GM06990 (cell line): ENCODE results near the gene ADPRHL1.
"Not testable (repeated sequence)": the region's sequence is repeated elsewhere in the genome, so short reads cannot be mapped to it uniquely, and the experiment has no call there.

ENCODE experiments used
- DNase-seq: peaks from one replicate; pipeline ENCODE4 v3.0.0-alpha.2; 2011; ENCODE audit not compliant: insufficient read length; ENCODE audit errors: extremely low read depth
- H3K27me3 ChIP-seq: replicated peaks from 2 replicates; pipeline ENCODE4 v1.6.0; 2011; ENCODE audit warnings: low read length; ENCODE audit not compliant: control insufficient read depth, insufficient read depth
- H3K36me3 ChIP-seq: 2 replicates; pipeline ENCODE4 v1.5.1; 2011; ENCODE audit warnings: low read length; ENCODE audit not compliant: control insufficient read depth, insufficient read depth
- H3K4me3 ChIP-seq: replicated peaks from 2 replicates; pipeline ENCODE4 v1.5.1; 2011; ENCODE audit warnings: low read depth, mild to moderate bottlenecking, control low read depth, low read length
- TF ChIP-seq, protein P1 (sequence below): IDR thresholded peaks from 2 replicates; pipeline ENCODE4 v1.5.1; 2011; ENCODE audit warnings: low read length, control low read depth, mild to moderate bottlenecking, inconsistent platforms; ENCODE audit not compliant: insufficient read depth, poor library complexity, severe bottlenecking

The ADPRHL1 gene

DNA sequence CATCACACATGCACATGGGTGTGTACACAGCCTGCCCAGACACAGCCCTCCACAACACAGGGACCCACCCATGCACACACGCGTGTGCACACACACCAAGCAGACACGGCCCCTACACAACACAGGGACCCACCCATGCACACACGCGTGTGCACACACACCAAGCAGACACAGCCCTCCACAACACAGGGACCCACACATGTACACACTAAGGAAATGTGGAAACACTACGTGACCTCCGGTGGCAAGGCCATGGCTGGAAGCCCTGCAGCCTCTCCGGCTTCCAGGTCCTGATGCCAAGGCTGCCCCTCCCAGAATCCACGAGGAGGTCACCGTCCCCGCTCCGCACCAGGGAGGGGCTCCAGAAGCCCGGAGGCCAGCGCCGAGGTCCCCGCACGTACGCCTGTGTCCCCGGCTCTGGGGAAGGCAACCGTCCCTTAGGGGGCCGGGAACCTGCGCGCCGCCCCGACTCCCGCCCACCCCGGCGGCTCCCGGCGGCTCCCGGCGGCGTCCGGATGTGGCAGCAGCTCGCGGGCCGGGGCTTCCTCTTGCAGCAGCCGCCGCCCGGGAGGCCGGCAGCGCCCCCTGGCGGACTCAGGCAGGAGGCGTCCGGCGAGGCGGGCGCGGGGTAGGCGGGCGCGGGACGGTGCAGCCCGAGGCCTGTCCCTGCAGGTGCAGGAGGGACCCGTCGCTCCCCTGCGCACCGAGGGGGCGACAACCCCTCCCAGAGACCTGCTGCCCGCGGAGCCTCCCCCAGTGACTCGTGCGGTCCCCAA is 59.5 kb downstream of the ADPRHL1 start:
- peak; percentile 81 for DNase-seq
- no peaks in the 10 kb centered on the region for H3K36me3 ChIP-seq
- TF ChIP-seq, protein P1, sequence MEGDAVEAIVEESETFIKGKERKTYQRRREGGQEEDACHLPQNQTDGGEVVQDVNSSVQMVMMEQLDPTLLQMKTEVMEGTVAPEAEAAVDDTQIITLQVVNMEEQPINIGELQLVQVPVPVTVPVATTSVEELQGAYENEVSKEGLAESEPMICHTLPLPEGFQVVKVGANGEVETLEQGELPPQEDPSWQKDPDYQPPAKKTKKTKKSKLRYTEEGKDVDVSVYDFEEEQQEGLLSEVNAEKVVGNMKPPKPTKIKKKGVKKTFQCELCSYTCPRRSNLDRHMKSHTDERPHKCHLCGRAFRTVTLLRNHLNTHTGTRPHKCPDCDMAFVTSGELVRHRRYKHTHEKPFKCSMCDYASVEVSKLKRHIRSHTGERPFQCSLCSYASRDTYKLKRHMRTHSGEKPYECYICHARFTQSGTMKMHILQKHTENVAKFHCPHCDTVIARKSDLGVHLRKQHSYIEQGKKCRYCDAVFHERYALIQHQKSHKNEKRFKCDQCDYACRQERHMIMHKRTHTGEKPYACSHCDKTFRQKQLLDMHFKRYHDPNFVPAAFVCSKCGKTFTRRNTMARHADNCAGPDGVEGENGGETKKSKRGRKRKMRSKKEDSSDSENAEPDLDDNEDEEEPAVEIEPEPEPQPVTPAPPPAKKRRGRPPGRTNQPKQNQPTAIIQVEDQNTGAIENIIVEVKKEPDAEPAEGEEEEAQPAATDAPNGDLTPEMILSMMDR, result peak; percentile 20
- no peaks in the 10 kb centered on the region for H3K27me3 ChIP-seq
- H3K4me3 ChIP-seq, result peak overlapping the region; percentile 76

DNA sequence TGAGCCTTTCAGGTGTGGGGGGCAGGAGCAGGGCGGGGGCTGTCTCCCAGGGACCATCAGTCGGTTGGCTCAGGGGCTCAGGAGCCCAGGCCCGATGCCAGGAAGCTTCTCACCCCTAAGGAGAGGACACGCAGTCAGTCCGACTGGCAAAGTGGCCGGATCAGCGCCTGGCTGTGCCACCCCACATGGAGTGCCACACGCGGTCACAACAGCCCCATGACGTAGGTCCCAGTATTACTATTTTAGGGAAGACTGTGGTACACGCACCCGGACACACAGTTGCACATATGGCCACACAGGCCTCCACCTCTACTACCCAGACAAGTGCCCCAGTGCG is 60.1 kb downstream of the ADPRHL1 start:
- Histone ChIP-seq H3K36me3 (no peaks in the 10 kb centered on the region), H3K4me3 (peak overlapping the region; percentile 76), H3K27me3 (no peaks in the 10 kb centered on the region)
- DNase-seq, result no peak
- TF ChIP-seq, protein P1, result no peak

DNA sequence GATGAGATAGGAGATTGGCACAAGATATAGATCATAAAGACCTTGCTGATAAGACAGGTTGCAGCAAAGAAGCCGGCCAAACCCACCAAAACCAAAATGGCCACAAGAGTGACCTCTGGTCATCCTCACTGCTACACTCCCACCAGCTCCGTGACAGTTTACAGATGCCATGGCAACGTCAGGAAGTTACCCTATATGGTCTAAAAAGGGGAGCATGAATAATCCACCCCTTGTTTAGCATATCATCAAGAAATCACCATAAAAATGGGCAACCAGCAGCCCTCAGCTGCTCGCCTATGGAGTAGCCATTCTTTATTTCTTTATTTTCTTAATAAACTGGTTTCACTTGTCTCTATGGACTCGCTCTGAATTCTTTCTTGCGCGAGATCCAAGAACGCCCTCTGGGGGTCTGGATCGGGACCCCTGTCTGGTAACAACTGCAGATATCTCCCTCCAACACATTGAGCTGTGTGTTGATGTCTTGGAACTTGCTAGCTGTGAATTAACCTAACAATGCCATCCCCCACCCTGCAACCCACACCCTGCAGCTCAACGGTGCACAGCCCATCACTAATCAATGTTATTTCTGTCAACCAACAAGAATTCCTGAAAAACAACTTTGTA is 62.3 kb downstream of the ADPRHL1 start:
- Histone ChIP-seq H3K27me3 (no peaks in the 10 kb centered on the region), H3K4me3 (no peak overlapping the region), H3K36me3 (no peaks in the 10 kb centered on the region)
- DNase-seq, result no peak
- TF ChIP-seq, protein P1, result no peak

DNA sequence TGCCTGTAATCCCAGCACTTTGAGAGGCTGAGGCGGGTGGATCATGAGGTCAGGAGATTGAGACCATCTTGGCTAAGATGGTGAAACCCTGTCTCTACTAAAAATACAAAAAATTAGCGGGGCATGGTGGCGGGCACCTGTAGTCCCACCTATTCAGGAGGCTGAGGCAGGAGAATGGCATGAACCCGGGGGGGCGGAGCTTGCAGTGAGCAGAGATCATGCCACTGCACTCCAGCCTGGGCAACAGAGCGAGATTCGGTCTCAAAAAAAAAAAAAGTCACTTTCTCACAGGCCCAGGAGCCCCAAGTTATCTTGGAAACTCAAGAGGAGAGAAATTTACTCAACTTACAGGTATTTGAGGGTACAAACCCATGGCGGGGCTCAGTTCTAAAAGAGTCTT is 63.7 kb downstream of the ADPRHL1 start:
- H3K27me3 ChIP-seq, H3K36me3 ChIP-seq, H3K4me3 ChIP-seq, DNase-seq: not testable (repeated sequence)

DNA sequence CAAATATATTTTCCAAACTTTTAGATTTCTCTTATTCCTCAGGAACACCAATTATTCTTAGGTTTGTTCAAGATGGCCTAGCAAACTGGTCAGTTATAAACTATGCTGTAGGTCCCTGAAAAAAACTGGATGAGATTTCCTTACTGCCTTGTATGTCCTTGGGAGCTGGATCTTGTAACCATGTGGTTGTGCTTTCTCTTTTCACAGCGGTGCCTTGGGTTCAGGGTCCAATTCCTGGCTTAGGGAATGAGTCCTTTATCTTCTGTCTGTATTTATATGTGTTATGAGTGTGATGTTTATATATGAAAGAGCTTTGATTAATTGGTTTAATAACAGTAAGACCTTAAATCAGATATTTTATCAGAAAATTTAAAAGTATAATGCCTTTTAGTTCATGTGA is 65.9 kb downstream of the ADPRHL1 start:
- TF ChIP-seq, protein P1, result no peak
- no peaks in the 10 kb centered on the region for H3K36me3 ChIP-seq
- no peak overlapping the region for H3K4me3 ChIP-seq
- no peaks in the 10 kb centered on the region for H3K27me3 ChIP-seq
- no peak for DNase-seq

DNA sequence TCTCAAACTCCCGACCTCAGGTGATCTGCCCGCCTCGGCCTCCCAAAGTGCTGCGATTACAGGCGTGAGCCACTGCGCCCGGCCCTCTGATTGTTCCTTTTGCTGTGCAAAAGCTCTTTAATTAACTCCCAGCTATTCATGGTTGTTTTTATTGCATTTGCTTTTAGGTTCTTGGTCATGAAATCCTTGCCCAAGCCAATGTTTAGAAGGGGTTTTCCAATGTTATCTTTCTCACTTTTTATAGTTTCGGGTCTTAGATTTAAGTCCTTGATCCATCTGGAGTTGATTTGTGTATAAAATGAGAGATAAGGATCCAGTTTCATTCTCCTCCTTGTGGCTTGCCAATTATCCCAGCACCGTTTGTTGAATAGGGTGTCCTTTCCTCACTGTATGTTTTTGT is 70.2 kb downstream of the ADPRHL1 start:
- no peaks in the 10 kb centered on the region for H3K36me3 ChIP-seq
- no peak overlapping the region for H3K4me3 ChIP-seq
- H3K27me3 ChIP-seq, result no peaks in the 10 kb centered on the region
- TF ChIP-seq, protein P1, result no peak
- DNase-seq, result no peak

DNA sequence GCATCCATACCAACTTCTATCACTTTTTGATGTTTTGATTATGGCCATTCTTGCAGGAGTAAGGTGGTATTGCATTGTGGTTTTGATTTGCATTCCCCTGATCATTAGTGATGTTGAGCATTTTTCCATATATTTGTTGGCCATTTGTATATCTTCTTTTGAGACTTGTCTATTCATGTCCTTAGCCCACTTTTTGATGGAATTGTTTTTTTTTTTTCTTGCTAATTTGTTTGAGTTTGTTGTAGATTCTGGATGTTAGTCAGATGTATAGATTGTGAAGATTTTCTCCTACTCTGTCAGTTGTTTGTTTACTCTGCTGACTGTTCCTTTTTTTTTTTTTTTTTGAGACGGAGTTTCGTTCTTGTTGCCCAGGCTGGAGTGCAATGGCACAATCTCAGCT is 70.7 kb downstream of the ADPRHL1 start:
- H3K4me3 ChIP-seq, H3K27me3 ChIP-seq, DNase-seq: not testable (repeated sequence)

More for the DNA sequence above, 70.7 kb downstream of the ADPRHL1 start:
- not testable (repeated sequence) for H3K36me3 ChIP-seq
